ENCODE results near the gene GPC1.
A peak's percentile ranks its signal among the peaks of the same experiment; 100 is the strongest.

GPC1 gene

DNA sequence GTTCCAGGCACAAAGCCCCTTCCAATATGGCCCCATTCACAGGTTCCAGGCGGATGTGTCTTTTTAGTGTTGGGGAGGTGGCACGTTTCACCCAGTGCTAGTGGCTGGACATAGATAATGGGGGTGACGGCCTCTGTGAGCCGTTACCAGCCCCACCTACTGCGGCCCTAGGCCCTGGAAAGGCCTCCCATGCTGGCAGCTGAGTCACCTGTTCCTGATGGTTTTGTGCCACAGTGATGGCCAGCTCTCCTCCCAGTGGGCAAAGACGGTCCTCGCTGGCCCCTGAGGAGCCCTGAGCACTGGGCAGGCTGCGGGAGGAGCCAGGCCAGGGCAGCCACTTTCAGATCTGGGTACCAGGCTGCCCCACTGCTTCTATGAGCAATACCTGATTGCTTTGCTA lies 40.0 kb upstream of the GPC1 start (continued):
- TF ChIP-seq ZNF175 (tag by site-specific recombination; IDR thresholded peaks at IDR 0.05) = no peak

DNA sequence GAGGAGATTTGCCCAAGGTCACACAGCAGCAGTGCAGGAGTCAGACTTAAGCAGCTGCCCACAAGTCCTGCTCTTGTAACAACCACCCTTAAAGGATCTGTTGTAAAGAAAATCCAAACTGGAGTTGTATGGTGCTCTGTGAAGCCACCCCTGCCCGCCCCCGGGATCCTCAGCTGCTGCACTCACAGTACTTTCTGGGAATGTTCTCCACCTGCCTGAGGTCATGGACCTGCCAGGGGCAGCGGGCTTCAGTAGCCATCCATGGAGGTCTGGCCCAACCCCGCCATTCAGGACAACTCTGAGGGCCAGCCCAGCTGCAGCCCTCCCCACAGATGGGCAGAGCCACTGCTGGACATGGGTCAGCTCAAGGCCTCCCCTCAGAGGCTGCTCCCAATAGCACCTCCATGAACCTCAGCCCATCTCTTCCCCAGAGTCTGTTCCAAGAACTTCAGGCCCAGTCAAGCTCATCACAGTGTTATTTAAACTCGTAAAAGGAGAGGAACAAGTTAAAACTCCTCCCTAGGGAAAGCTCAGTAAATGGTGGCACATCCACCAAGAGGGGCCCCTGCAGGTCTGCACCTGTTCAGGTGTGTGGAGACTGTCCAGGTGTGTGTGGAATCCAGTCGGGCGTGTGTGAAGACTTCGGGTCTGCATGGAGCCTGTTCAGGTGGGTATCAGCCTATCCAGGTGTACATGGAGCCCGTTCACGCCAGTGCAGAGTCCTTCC lies 39.4 kb upstream of the GPC1 start:
- H3K36me3 ChIP-seq (ENCODE audit: control insufficient read depth in 2 of 2, insufficient read depth in 1 of 2, low read length in 2 of 2) = no peaks in the 10 kb centered on the region
- CTCF ChIA-PET = no interaction called here
- POLR2A ChIA-PET = no interaction called here

DNA sequence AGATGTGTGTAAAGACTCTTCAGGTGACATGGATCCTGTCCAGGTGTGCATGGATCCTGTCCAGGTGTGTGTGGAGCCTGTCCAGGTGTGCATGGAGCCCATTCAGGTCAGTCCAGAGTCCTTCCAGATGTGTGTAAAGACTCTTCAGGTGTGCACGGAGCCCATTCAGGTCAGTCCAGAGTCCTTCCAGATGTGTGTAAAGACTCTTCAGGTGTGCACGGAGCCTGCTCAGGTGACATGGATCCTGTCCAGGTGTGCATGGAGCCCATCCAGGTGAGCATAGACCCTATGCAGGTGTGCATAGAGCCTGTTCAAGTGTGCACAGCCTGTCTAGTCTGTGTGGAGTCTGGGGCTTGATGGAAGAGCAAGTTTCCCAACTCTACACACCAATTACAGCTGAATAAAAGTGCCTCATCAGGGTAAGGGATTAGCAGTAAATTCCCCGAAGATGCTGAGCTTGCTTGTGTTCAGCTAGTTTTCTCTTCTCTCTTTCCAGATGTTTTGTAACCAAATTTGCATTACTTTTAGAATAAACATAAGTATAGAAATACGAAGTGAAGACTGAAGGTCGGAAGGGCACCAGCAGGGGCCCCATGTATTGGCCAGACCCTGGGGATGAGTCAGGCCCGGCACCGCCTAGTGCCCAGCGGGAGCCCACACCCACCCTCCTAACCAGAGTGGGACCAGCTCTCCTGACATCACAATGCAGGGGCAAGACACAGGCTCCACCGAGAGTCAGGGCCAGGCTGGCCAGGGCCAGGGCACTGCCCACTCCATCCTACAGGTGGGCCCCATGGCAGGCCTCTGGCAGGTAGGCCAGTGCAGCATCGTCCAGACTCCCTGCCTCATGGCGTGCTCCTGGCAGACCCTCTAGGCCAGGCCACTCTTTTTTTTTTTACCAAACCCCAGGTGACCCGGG lies 38.6 kb upstream of the GPC1 start:
- ChIA-PET CTCF (no interaction called here), POLR2A (no interaction called here)
- Histone ChIP-seq H3K27ac (ENCODE audit: extremely low read depth, low read depth, low read length) (no peak overlapping the region), H3K9me3 (ENCODE audit: control insufficient read depth, insufficient read depth, low read depth, low read length) (no peaks in the 10 kb centered on the region), H3K4me1 (ENCODE audit: control insufficient read depth, insufficient read depth, low read length) (no peaks in the 10 kb centered on the region), H3K4me3 (ENCODE audit: low read depth, low read length) (no peak overlapping the region), H3K36me3 (ENCODE audit: control insufficient read depth in 2 of 2, insufficient read depth in 1 of 2, low read length in 2 of 2) (no peaks in the 10 kb centered on the region)
- TF ChIP-seq ZNF792 (tag by site-specific recombination; IDR thresholded peaks at IDR 0.05) (no peak), ZNF677 (tag by site-specific recombination; IDR thresholded peaks at IDR 0.05) (peak; percentile 90)

More for the DNA sequence above, 39.4 kb upstream of the GPC1 start:
- Histone ChIP-seq H3K4me3 (ENCODE audit: low read depth, low read length) (no peak overlapping the region), H3K4me1 (ENCODE audit: control insufficient read depth, insufficient read depth, low read length) (no peaks in the 10 kb centered on the region), H3K9me3 (ENCODE audit: control insufficient read depth, insufficient read depth, low read depth, low read length) (no peaks in the 10 kb centered on the region), H3K27ac (ENCODE audit: extremely low read depth, low read depth, low read length) (no peak overlapping the region)
- TF ChIP-seq ZNF248 (tag by site-specific recombination; IDR thresholded peaks at IDR 0.05) (no peak), IKZF3 (tag by site-specific recombination; IDR thresholded peaks at IDR 0.05) (no peak), ZNF791 (tag by site-specific recombination; IDR thresholded peaks at IDR 0.05) (no peak), ZNF274 (IDR thresholded peaks at IDR 0.05; ENCODE audit: low read length) (no peak), ZNF274 (tag by site-specific recombination; IDR thresholded peaks at IDR 0.05; ENCODE audit: borderline replicate concordance) (no peak), SCRT1 (tag by site-specific recombination; IDR thresholded peaks at IDR 0.05; ENCODE audit: borderline replicate concordance) (no peak), ZNF221 (tag by site-specific recombination; IDR thresholded peaks at IDR 0.05; ENCODE audit: borderline replicate concordance) (no peak), ZFP69B (tag by site-specific recombination; IDR thresholded peaks at IDR 0.05) (no peak), ZNF792 (tag by site-specific recombination; IDR thresholded peaks at IDR 0.05) (no peak), ZNF37A (tag by site-specific recombination; IDR thresholded peaks at IDR 0.05) (no peak), ZNF133 (tag by site-specific recombination; IDR thresholded peaks at IDR 0.05) (no peak), ZNF112 (tag by site-specific recombination; IDR thresholded peaks at IDR 0.05) (no peak), ZBTB17 (tag by site-specific recombination; IDR thresholded peaks at IDR 0.05) (no peak), ZSCAN23 (tag by site-specific recombination; IDR thresholded peaks at IDR 0.05) (no peak), REPIN1 (tag by site-specific recombination; IDR thresholded peaks at IDR 0.05; ENCODE audit: low read depth) (no peak), ZNF837 (tag by site-specific recombination; IDR thresholded peaks at IDR 0.05) (no peak), ZNF23 (tag by site-specific recombination; IDR thresholded peaks at IDR 0.05; ENCODE audit: borderline replicate concordance) (no peak), ZNF324 (tag by site-specific recombination; IDR thresholded peaks at IDR 0.05) (no peak), ZNF629 (tag by site-specific recombination; IDR thresholded peaks at IDR 0.05) (no peak)
- TF ChIP-seq, protein P1, sequence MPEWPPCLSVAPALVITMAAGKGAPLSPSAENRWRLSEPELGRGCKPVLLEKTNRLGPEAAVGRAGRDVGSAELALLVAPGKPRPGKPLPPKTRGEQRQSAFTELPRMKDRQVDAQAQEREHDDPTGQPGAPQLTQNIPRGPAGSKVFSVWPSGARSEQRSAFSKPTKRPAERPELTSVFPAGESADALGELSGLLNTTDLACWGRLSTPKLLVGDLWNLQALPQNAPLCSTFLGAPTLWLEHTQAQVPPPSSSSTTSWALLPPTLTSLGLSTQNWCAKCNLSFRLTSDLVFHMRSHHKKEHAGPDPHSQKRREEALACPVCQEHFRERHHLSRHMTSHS (tag by site-specific recombination; IDR thresholded peaks at IDR 0.05) = no peak
- TF ChIP-seq, protein P2, sequence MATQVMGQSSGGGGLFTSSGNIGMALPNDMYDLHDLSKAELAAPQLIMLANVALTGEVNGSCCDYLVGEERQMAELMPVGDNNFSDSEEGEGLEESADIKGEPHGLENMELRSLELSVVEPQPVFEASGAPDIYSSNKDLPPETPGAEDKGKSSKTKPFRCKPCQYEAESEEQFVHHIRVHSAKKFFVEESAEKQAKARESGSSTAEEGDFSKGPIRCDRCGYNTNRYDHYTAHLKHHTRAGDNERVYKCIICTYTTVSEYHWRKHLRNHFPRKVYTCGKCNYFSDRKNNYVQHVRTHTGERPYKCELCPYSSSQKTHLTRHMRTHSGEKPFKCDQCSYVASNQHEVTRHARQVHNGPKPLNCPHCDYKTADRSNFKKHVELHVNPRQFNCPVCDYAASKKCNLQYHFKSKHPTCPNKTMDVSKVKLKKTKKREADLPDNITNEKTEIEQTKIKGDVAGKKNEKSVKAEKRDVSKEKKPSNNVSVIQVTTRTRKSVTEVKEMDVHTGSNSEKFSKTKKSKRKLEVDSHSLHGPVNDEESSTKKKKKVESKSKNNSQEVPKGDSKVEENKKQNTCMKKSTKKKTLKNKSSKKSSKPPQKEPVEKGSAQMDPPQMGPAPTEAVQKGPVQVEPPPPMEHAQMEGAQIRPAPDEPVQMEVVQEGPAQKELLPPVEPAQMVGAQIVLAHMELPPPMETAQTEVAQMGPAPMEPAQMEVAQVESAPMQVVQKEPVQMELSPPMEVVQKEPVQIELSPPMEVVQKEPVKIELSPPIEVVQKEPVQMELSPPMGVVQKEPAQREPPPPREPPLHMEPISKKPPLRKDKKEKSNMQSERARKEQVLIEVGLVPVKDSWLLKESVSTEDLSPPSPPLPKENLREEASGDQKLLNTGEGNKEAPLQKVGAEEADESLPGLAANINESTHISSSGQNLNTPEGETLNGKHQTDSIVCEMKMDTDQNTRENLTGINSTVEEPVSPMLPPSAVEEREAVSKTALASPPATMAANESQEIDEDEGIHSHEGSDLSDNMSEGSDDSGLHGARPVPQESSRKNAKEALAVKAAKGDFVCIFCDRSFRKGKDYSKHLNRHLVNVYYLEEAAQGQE (tag by site-specific recombination; IDR thresholded peaks at IDR 0.05) = no peak

Data from HEK293 (cell line).